Panc1 (cell line): ENCODE measurements around the gene ATXN1. TPM values are rescaled to one million over a fixed set of nuclear protein-coding genes. Genes with fewer than 3 reads are reported as not detected.

ENCODE experiments used
- ATAC-seq: fragments of 200-7000 bp; cut with Tn5 transposase; 2 replicates; pipeline ENCODE4 v1.9.1; 2020; ENCODE audit warnings: mild to moderate bottlenecking, moderate library complexity
- BruUV-seq: library from RNA; stranded (reverse); fragments of 400-500 nt; replicated peaks from 2 replicates; lab custom pipeline; 2021; lab: Mats Ljungman, UMichigan
- CTCF ChIA-PET: fragments of 300-600 bp; sonication (Branson Sonifier 250); formaldehyde crosslinking; loops from one replicate; lab custom pipeline; 2022; ENCODE audit warnings: antibody characterized with exemption; lab: Charles Lee
- POLR2A ChIA-PET: fragments of 300-600 bp; sonication (Branson Sonifier 250); formaldehyde crosslinking; loops from one replicate; lab custom pipeline; 2022; ENCODE audit warnings: antibody characterized with exemption; lab: Charles Lee
- DNase-seq: peaks from one replicate; pipeline ENCODE4 v3.0.0-alpha.2; 2010; ENCODE audit warnings: low read depth, low spot score
- H3K27ac ChIP-seq: 2 replicates; pipeline ENCODE4 v1.5.1; 2011; ENCODE audit warnings: mild to moderate bottlenecking, low read length, inconsistent platforms
- H3K27me3 ChIP-seq: fragments of 200-500 bp; sonication (Bioruptor generic); 2 replicates; pipeline ENCODE4 v1.6.0; 2014; ENCODE audit warnings: low read length, inconsistent platforms; ENCODE audit not compliant: control insufficient read depth, insufficient read depth
- H3K36me3 ChIP-seq: fragments of 200-500 bp; sonication (Bioruptor generic); 2 replicates; pipeline ENCODE4 v1.5.1; 2014; ENCODE audit warnings: inconsistent platforms, mild to moderate bottlenecking, low read length, moderate library complexity; ENCODE audit not compliant: control insufficient read depth, insufficient read depth
- H3K4me1 ChIP-seq: 2 replicates; pipeline ENCODE4 v1.5.1; 2011; ENCODE audit warnings: inconsistent platforms, mild to moderate bottlenecking, low read length, moderate library complexity; ENCODE audit not compliant: control insufficient read depth, insufficient read depth
- H3K4me3 ChIP-seq, 2 experiments: 2 replicates each; pipeline ENCODE4 v1.5.1; 2011 to 2012; ENCODE audit warnings: low read depth in 2 of 2, low read length in 2 of 2, mild to moderate bottlenecking in 2 of 2, inconsistent platforms in 1 of 2, moderate library complexity in 1 of 2
- H3K9me3 ChIP-seq: fragments of 200-500 bp; sonication (Bioruptor generic); 2 replicates; pipeline ENCODE4 v1.5.1; 2014; ENCODE audit warnings: low read depth, mild to moderate bottlenecking, inconsistent platforms, low read length, moderate library complexity; ENCODE audit not compliant: control insufficient read depth, insufficient read depth
- CTCF ChIP-seq: fragments of 450-650 bp; IDR thresholded peaks from 2 replicates; pipeline ENCODE4 v1.5.1; 2017; ENCODE audit warnings: mild to moderate bottlenecking
- POLR2AphosphoS5 ChIP-seq: IDR thresholded peaks from 2 replicates; pipeline ENCODE4 v1.6.1; 2012; ENCODE audit warnings: mild to moderate bottlenecking, low read depth, low read length, moderate library complexity
- REST ChIP-seq, 2 experiments: IDR thresholded peaks; 2 replicates each; pipeline ENCODE4 v1.6.1; 2011 to 2012; ENCODE audit warnings: low read depth in 2 of 2, control low read depth in 1 of 2, low read length in 1 of 2, mild to moderate bottlenecking in 1 of 2, moderate library complexity in 1 of 2; ENCODE audit not compliant: insufficient read depth in 1 of 2
- SIN3A ChIP-seq: IDR thresholded peaks from 2 replicates; pipeline ENCODE4 v1.6.1; 2012; ENCODE audit warnings: low read depth, mild to moderate bottlenecking, low read length, moderate library complexity, borderline replicate concordance; ENCODE audit not compliant: insufficient read depth
- TCF7L2 ChIP-seq: IDR thresholded peaks from 2 replicates; pipeline ENCODE4 v1.6.1; 2011; ENCODE audit warnings: mild to moderate bottlenecking, low read depth, low read length, inconsistent platforms
- in situ Hi-C: cut with HindIII; loops from 2 replicates; pipeline ENCODE4 v1.10.0; 2016; ENCODE audit warnings: low sequenced_read_pairs, low pct_unique_long_range_greater_than_20kb
- intact Hi-C: fragments of 100-400 bp; cut with micrococcal nuclease; formaldehyde crosslinking; loops from one replicate; pipeline ENCODE4 v1.10.0; 2022; ENCODE audit not compliant: unreplicated experiment
- total RNA-seq: library from RNA; stranded (reverse); gene quantifications from one replicate; pipeline ENCODE4 v1.2.1, GENCODE V29; 2021; ENCODE audit not compliant: unreplicated experiment

Gene ATXN1
- total RNA-seq, 1 experiment from 2014 or later, result 67.1 TPM

- ChIA-PET POLR2A (interaction anchor here (0.5 to 0.6 kb wide), 2 partner anchors 13 to 56 kb away, joined by 3 to 5 read pairs; no protein-coding TSS in a partner anchor), CTCF (interaction anchor here (0.6 kb wide), 1 partner anchor 59 kb away, joined by 4 read pairs; no protein-coding TSS in a partner anchor)
- no peaks in the 10 kb centered on the region for H3K27me3 ChIP-seq
- DNase-seq (no peak), ATAC-seq (no peak)
- in situ Hi-C loops (no loop called here), intact Hi-C loops (no loop called here)
- H3K4me3 ChIP-seq, result no peak overlapping the region
- H3K36me3 ChIP-seq, result peaks cover 2% of the 10 kb centered on the region; the same call in 1 of the 2 replicates
- no TSS peak for BruUV-seq
- 0 out of 2 replicates have a peak, but pooled peaks cover 3% of the 10 kb centered on the region for H3K4me1 ChIP-seq
- H3K27ac ChIP-seq, result no peak overlapping the region
- H3K9me3 ChIP-seq, result no peaks in the 10 kb centered on the region
- TF ChIP-seq REST (IDR thresholded peaks at IDR 0.05; ENCODE audit: insufficient read depth in 1 of 2, low read depth in 2 of 2, low read length in 1 of 2) (no peak), TCF7L2 (no peak), CTCF (no peak), SIN3A (no peak), POLR2AphosphoS5 (no peak)
These were observed 237.5 kb downstream of the ATXN1 start for GRCh38 chr6:16523606-16524379.

GRCh38 chr6:16522937-16523336 is 238.3 kb downstream of the ATXN1 start:
- TF ChIP-seq POLR2AphosphoS5, result no peak
- no peak for TF ChIP-seq CTCF
- TF ChIP-seq TCF7L2, result no peak
- TF ChIP-seq SIN3A, result no peak
- no peak for TF ChIP-seq REST (IDR thresholded peaks at IDR 0.05; ENCODE audit: insufficient read depth in 1 of 2, low read depth in 2 of 2, low read length in 1 of 2)
- ATAC-seq, result no peak
- BruUV-seq, result no TSS peak
- peaks cover 2% of the 10 kb centered on the region; the same call in 1 of the 2 replicates for H3K36me3 ChIP-seq
- no peaks in the 10 kb centered on the region for H3K27me3 ChIP-seq
- in situ Hi-C loops, result no loop called here
- intact Hi-C loops, result no loop called here
- POLR2A ChIA-PET, result no interaction called here
- no peak for DNase-seq
- CTCF ChIA-PET, result interaction anchor here (0.6 kb wide), 1 partner anchor 59 kb away, joined by 4 read pairs; no protein-coding TSS in a partner anchor
- no peak overlapping the region for H3K27ac ChIP-seq
- no peaks in the 10 kb centered on the region for H3K9me3 ChIP-seq
- no peak overlapping the region for H3K4me3 ChIP-seq
- 0 out of 2 replicates have a peak, but pooled peaks cover 3% of the 10 kb centered on the region for H3K4me1 ChIP-seq
